GM21786 (cell line): ENCODE results near the gene MPP1.
"Not testable (repeated sequence)": the region's sequence is repeated elsewhere in the genome, so short reads cannot be mapped to it uniquely, and the experiment has no call there.

ENCODE experiments used
- ATAC-seq: cut with Tn5 transposase; IDR thresholded peaks from one replicate; pipeline ENCODE4 v1.9.1; 2021; ENCODE audit not compliant: unreplicated experiment

The MPP1 gene

GRCh38 chrX:154804957-154805695, at the start of gene MPP1:
MPP1 (minus strand) TSS chrX:154805485; CDS start chrX:154805373, 112 bp downstream.
- peak; percentile 95 for ATAC-seq

GRCh38 chrX:154850957-154851611, 45.8 kb upstream of the MPP1 start:
- no peak for ATAC-seq

- ATAC-seq, result peak; percentile 47
These were observed 35.6 kb upstream of the MPP1 start for GRCh38 chrX:154840856-154841255.

- no peak for ATAC-seq
These were observed 30.9 kb upstream of the MPP1 start for GRCh38 chrX:154836163-154836562.

GRCh38 chrX:154834562-154834961, 29.3 kb upstream of the MPP1 start, which contains the start of gene SMIM9:
SMIM9 (minus strand) TSS chrX:154834662; CDS start chrX:154830856, 3,806 bp downstream.
- ATAC-seq, result no peak

- no peak for ATAC-seq
These were observed 28.5 kb upstream of the MPP1 start for GRCh38 chrX:154833746-154834274.

GRCh38 chrX:154829926-154830442, 24.7 kb upstream of the MPP1 start:
- ATAC-seq, result no peak

GRCh38 chrX:154829134-154829533, 23.8 kb upstream of the MPP1 start:
- ATAC-seq, result no peak

- ATAC-seq, result peak; percentile 15
These were observed 22.7 kb upstream of the MPP1 start for GRCh38 chrX:154828016-154828408.

- peak; percentile 86 for ATAC-seq
These were observed 22.1 kb upstream of the MPP1 start for GRCh38 chrX:154827194-154828015.

- ATAC-seq, result not testable (repeated sequence)
These were observed 20.3 kb upstream of the MPP1 start for GRCh38 chrX:154825586-154825985.

- ATAC-seq, result no peak
These were observed 19.4 kb upstream of the MPP1 start for GRCh38 chrX:154824638-154825037.

- ATAC-seq, result no peak
These were observed 16.7 kb upstream of the MPP1 start for GRCh38 chrX:154822029-154822428.

- ATAC-seq, result no peak
These were observed 16.2 kb upstream of the MPP1 start for GRCh38 chrX:154821523-154821922.

GRCh38 chrX:154819771-154820341, 14.6 kb upstream of the MPP1 start:
- peak; percentile 42 for ATAC-seq

- ATAC-seq, result no peak
These were observed 13.9 kb upstream of the MPP1 start for GRCh38 chrX:154818916-154819770.

GRCh38 chrX:154817048-154817618, 11.8 kb upstream of the MPP1 start:
- not testable (repeated sequence) for ATAC-seq

GRCh38 chrX:154816326-154816898, 11.1 kb upstream of the MPP1 start:
- ATAC-seq, result not testable (repeated sequence)

- ATAC-seq, result no peak
These were observed 10.1 kb upstream of the MPP1 start for GRCh38 chrX:154815274-154815818.
